GM10248 (cell line): ENCODE measurements around the gene CFAP410.

ENCODE experiments used
- CTCF ChIA-PET: fragments of 300-600 bp; sonication (Branson Sonifier 250); formaldehyde crosslinking; extraction: SDS; loops from one replicate; lab custom pipeline; 2021; ENCODE audit warnings: antibody characterized with exemption; lab: Yijun Ruan, JAX
- POLR2A ChIA-PET: fragments of 350-650 bp; sonication (Branson Sonifier 250); formaldehyde crosslinking; extraction: SDS; loops from one replicate; lab custom pipeline; 2020; ENCODE audit warnings: antibody characterized with exemption; lab: Yijun Ruan, JAX
- DNase-seq: peaks from one replicate; pipeline ENCODE4 v3.0.0; 2012; ENCODE audit errors: extremely low spot score
- CTCF ChIP-seq: IDR thresholded peaks from 2 replicates; pipeline ENCODE4 v1.5.1; 2012; ENCODE audit warnings: mild to moderate bottlenecking, low read depth; ENCODE audit errors: extremely low read depth, missing control alignments, control extremely low read depth

The CFAP410 gene

GRCh38 chr21:44337449-44337848 is 1.7 kb downstream of the CFAP410 start:
- TF ChIP-seq CTCF: no peak
- no peak for DNase-seq
- CTCF ChIA-PET: interaction anchor here (1.1 to 1.9 kb wide), 2 partner anchors 9 to 464 kb away, joined by 3 to 6 read pairs; partner anchors contain the start of gene UBE2G2
- POLR2A ChIA-PET: no interaction called here

- DNase-seq: no peak
- no peak for TF ChIP-seq CTCF
- CTCF ChIA-PET: interaction anchor here (1.2 kb wide), 1 partner anchor 16 kb away, joined by 3 read pairs; no protein-coding TSS in a partner anchor
- POLR2A ChIA-PET: no interaction called here
These were observed 3.7 kb downstream of the CFAP410 start for GRCh38 chr21:44335266-44336059.

GRCh38 chr21:44334329-44335030 is 4.7 kb downstream of the CFAP410 start:
- DNase-seq: no peak
- no peak for TF ChIP-seq CTCF
- POLR2A ChIA-PET: no interaction called here
- CTCF ChIA-PET: interaction anchor here (1.2 kb wide), 1 partner anchor 17 kb away, joined by 3 read pairs; no protein-coding TSS in a partner anchor

GRCh38 chr21:44333509-44334328 is 5.5 kb downstream of the CFAP410 start:
- ChIA-PET CTCF (no interaction called here), POLR2A (no interaction called here)
- no peak for TF ChIP-seq CTCF
- DNase-seq: no peak

- no peak for DNase-seq
- ChIA-PET CTCF (no interaction called here), POLR2A (no interaction called here)
- TF ChIP-seq CTCF: no peak
These were observed 6.2 kb downstream of the CFAP410 start for GRCh38 chr21:44332965-44333364.

- POLR2A ChIA-PET: no interaction called here
- TF ChIP-seq CTCF: no peak
- CTCF ChIA-PET: no interaction called here
- no peak for DNase-seq
These were observed 6.8 kb downstream of the CFAP410 start for GRCh38 chr21:44332383-44332782.
